ENCODE data around the gene GID8.
A peak's percentile ranks its signal among the peaks of the same experiment; 100 is the strongest.

Gene GID8

GRCh38 chr20:62971950-62972844, 34.2 kb downstream of the GID8 start:
- DNase-seq = peak; percentile 72

DNA sequence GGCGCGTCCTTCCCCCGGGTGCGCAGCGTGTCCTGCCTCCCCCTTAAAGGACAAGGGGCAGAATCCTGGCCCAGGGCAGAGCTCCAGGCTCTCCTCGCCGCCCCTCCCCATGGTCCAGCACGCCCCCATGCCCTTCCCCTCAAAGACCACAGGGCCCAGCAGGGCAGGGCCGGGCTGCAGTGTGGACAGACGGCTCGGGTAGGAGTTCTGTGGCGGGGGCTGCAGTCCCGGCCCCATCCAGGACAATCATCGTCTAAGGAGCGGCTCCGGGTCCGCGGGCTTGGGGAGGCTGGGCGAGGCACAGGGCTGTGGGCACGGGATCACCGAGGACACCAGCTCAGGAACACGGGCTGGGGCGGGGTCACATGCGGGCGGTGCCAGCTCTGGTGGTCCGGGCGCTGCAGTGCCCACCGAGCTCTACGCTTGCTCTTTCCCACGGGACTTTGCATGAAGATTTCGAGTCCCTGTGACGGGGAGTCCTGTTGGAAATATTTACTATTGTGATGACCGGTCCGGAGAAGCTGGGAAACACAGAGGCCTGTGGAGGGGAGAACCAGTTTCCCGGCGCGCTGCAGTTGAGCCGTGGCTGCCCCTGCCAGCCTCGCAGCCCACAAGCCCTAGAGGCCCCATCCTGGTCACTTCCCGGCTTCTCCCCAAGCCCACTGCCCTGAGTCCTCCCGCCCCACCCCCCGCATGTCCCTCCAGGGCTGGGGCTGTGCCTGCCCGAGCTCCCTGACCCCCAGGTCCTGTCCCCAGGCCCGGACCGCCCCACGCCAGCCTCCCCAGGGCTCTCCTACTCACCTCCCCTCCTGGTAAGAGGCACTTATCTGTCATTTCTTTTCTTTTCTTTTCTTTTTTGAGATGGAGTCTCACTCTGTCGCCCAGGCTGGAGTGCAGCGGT, 35.1 kb downstream of the GID8 start:
- no peak for DNase-seq

- no peak for DNase-seq
Measured at GRCh38 chr20:62975251-62975760, 37.4 kb downstream of the GID8 start.

DNA sequence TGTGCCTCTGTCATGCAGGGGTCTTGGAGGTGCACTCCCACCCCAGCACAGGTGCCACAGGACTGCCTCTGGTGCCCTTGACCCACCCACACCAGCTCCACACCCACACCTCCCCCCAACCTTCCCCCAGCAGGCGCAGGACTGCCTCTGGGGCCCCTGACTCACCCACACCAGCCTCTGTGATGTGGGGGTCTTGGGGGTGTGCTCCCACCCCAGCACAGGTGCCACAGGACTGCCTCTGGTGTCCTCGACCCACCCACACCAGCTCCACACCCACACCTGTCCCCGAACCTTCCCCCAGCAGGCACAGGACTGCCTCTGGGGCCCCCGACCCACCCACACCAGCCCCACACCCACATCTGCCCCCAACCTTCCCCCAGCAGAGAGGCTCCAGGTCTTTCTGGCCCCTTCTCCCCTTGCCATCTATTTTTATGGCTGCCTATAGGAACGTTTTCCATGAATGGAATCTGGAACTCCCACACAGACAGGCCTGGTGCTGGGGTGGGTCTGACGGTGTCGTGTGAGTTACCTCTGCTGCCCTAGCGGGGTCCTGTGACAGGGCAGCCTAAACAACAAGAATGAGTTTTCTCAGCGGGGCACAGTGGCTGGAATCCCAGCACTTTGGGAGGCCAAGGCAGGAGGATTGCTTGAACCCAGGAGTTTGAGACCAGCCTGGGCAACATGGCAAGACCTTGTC, 38.0 kb downstream of the GID8 start:
- no peak for DNase-seq

GRCh38 chr20:62976886-62977285, 38.9 kb downstream of the GID8 start:
- no peak for DNase-seq

DNA sequence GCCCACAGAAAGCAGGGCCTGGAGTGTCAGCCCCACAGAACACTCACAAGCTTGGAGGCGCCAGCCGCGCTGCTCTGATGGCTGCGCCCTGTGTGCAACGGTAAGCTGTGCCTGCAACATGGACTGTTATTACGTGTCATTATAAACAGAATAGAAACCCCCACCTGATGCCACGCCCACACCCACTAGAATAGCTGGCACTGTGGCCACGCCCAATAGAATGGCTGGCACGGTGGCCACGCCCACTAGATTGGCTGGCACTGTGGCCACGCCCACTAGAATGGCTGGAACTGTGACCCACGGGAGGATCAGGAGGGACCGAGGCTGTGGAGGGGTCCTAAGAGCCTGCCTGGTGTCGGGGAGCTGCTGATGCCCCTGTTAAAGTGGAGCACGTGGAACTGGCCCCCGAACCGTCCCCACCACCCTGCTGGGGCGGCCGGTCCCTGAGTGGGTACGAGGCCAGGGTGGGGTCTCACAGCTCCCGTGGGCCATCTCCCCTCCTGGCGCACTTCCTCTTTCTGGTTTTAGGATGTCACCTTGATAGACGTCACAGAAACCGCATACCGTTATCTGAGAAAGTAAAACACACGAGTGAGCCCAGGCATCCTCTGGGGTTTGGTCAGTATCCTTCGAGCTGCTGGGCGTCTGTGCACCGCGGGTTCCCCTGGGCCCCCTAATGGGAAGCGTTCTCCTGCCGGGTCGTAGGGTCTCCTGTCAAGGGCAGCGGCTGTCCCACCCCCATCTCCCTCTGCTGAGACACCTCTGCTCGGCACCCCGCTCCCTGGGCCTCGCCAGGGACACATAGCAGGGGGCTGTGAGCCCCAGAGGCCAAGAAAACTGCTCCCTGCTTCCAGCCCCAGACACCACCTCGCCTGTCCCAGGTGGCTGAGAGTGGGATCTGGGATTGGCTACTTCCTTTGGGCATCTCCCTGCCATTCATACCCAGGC, 39.9 kb downstream of the GID8 start:
- no peak for DNase-seq

GRCh38 chr20:62978561-62978943, 40.6 kb downstream of the GID8 start:
- DNase-seq = no peak

GRCh38 chr20:62979310-62979709, 41.4 kb downstream of the GID8 start:
- DNase-seq = no peak

GRCh38 chr20:62979876-62980373, 42.0 kb downstream of the GID8 start:
- no peak for DNase-seq

GRCh38 chr20:62980380-62980960, 42.5 kb downstream of the GID8 start:
- DNase-seq = no peak

DNA sequence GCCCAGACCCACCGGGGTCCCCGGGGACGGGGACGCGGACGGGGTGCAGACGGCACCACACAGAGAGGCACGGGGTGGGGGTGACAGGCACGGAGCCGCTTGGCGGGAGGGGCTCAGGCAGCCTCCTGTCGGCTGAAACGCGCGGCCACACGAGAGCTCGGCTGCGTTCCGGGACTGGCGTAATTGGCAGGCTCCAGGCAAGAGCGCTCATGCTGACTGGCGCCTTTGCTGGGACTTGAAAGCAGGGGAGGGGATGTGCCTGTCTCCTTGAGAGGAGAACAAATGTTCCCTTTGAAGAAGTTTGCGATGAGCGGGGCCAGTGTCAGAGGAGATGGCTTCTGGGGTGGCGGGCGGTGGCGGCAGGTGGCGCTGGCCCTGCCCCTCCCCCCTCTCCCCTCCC, 43.0 kb downstream of the GID8 start:
- DNase-seq = no peak

GRCh38 chr20:62982124-62983075, 44.5 kb downstream of the GID8 start:
- DNase-seq = no peak

GRCh38 chr20:62983210-62983609, 45.3 kb downstream of the GID8 start:
- DNase-seq = no peak

- DNase-seq = no peak
Measured at GRCh38 chr20:62984666-62985443, 46.9 kb downstream of the GID8 start.

DNA sequence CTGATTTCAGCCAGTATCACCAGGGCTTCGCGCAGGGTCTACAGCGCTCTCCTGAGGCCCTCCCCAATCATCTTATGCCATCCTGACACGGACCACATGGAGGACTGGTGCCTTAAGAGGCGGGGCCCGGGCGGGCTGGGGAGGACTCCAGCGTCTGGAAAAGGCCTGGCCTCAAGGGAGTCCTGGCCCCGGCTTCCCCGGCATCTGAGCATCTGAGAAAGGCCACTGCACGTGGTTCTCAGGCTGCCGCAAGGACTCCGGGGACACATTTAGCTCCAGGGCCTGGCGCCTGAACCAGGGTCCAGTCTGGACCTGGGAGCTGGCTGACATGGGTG, 47.5 kb downstream of the GID8 start:
- DNase-seq = no peak

DNA sequence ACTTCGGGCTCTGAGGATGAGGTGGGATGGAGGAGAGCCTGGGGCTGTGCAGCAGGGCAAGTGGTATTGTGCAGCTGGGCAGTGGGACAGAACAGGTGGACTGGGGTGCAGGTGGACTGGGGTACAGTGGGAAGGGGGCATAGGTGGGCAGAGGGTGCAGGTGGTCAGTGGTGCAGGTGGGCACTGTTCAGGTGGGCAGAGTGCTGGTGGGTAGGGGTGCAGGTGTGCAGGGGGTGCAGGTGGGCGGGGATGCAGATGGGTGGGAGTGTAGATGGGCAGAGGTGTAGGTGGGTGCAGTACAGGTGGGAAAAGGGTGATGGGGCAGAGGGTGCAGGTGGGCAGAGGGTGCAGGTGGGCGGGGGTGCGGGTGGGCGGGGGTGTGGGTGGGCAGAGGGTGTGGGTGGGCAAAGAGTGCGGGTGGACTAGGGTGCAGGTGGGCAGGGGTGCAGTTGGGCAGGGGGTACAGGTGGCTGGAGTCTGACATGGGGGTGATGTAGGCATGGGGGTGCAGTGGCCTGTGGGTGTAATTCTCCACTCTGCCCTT, 48.4 kb downstream of the GID8 start:
- DNase-seq = no peak

GRCh38 chr20:62987114-62987513, 49.2 kb downstream of the GID8 start:
- DNase-seq = no peak

DNA sequence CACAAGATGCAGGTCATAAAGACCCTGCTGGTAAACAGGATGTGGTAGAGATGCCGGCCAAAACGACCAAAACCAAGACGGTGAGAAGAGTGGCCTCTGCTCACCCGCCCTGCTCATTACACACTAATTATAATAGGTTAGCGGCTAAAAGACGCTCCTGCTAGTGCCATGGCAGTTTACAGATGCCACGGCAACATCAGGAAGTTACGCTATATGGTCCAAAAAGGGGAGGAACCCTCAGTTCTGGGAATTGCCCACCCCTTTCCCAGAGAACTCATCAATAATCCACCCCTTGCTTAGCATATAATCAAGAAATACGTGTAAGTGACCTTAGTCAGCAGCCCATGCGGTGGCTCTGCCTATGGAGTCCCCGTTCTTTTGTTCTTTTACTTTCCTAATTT, 51.3 kb downstream of the GID8 start:
- no peak for DNase-seq

- no peak for DNase-seq
Measured at GRCh38 chr20:62990306-62990825, 52.4 kb downstream of the GID8 start.

Data from fibroblast of upper back skin (primary cell).